ENCODE results near the gene SEC22A. TPM values are rescaled to one million over a fixed set of nuclear protein-coding genes. Genes with fewer than 3 reads are reported as not detected.

Gene SEC22A
- total RNA-seq, 1 donor: 41.9 TPM

- TF ChIP-seq CTCF (IDR thresholded peaks at IDR 0.05; ENCODE audit: insufficient read depth, low read depth, low read length): no peak
Measured at GRCh38 chr3:123161167-123161566, 40.6 kb upstream of the SEC22A start.

GRCh38 chr3:123163141-123163540, 38.6 kb upstream of the SEC22A start:
- TF ChIP-seq CTCF (IDR thresholded peaks at IDR 0.05; ENCODE audit: insufficient read depth, low read depth, low read length): no peak
- DNase-seq (ENCODE audit: low read depth): no peak
- H3K4me3 ChIP-seq (ENCODE audit: low read depth, low read length): no peak overlapping the region

More at GRCh38 chr3:123161167-123161566, 40.6 kb upstream of the SEC22A start:
- DNase-seq (ENCODE audit: low read depth): no peak
- H3K4me3 ChIP-seq (ENCODE audit: low read depth, low read length): no peak overlapping the region

GRCh38 chr3:123165163-123165562, 36.6 kb upstream of the SEC22A start:
- no peak for TF ChIP-seq CTCF (IDR thresholded peaks at IDR 0.05; ENCODE audit: insufficient read depth, low read depth, low read length)
- no peak overlapping the region for H3K4me3 ChIP-seq (ENCODE audit: low read depth, low read length)
- DNase-seq (ENCODE audit: low read depth): no peak

GRCh38 chr3:123167686-123168085, 34.1 kb upstream of the SEC22A start:
- no peak for DNase-seq (ENCODE audit: low read depth)
- TF ChIP-seq CTCF (IDR thresholded peaks at IDR 0.05; ENCODE audit: insufficient read depth, low read depth, low read length): no peak
- H3K4me3 ChIP-seq (ENCODE audit: low read depth, low read length): no peak overlapping the region

GRCh38 chr3:123168122-123168521, 33.6 kb upstream of the SEC22A start:
- TF ChIP-seq CTCF (IDR thresholded peaks at IDR 0.05; ENCODE audit: insufficient read depth, low read depth, low read length): no peak
- H3K4me3 ChIP-seq (ENCODE audit: low read depth, low read length): no peak overlapping the region
- DNase-seq (ENCODE audit: low read depth): no peak

- no peak overlapping the region for H3K4me3 ChIP-seq (ENCODE audit: low read depth, low read length)
- no peak for DNase-seq (ENCODE audit: low read depth)
- no peak for TF ChIP-seq CTCF (IDR thresholded peaks at IDR 0.05; ENCODE audit: insufficient read depth, low read depth, low read length)
Measured at GRCh38 chr3:123168605-123169004, 33.1 kb upstream of the SEC22A start.

GRCh38 chr3:123169492-123169929, 32.2 kb upstream of the SEC22A start:
- DNase-seq (ENCODE audit: low read depth): no peak
- no peak for TF ChIP-seq CTCF (IDR thresholded peaks at IDR 0.05; ENCODE audit: insufficient read depth, low read depth, low read length)
- no peak overlapping the region for H3K4me3 ChIP-seq (ENCODE audit: low read depth, low read length)
